ENCODE measurements around the gene RPS6KB2. TPM values are rescaled to one million over a fixed set of nuclear protein-coding genes. Genes with fewer than 3 reads are reported as not detected.

Gene RPS6KB2
- total and polyA plus RNA-seq, 9 of the 15 experiments (the other 6 are each of a cell fraction or from before 2014, with no cell fraction given), result 0.42 to 122 (median 82.6) TPM

DNA sequence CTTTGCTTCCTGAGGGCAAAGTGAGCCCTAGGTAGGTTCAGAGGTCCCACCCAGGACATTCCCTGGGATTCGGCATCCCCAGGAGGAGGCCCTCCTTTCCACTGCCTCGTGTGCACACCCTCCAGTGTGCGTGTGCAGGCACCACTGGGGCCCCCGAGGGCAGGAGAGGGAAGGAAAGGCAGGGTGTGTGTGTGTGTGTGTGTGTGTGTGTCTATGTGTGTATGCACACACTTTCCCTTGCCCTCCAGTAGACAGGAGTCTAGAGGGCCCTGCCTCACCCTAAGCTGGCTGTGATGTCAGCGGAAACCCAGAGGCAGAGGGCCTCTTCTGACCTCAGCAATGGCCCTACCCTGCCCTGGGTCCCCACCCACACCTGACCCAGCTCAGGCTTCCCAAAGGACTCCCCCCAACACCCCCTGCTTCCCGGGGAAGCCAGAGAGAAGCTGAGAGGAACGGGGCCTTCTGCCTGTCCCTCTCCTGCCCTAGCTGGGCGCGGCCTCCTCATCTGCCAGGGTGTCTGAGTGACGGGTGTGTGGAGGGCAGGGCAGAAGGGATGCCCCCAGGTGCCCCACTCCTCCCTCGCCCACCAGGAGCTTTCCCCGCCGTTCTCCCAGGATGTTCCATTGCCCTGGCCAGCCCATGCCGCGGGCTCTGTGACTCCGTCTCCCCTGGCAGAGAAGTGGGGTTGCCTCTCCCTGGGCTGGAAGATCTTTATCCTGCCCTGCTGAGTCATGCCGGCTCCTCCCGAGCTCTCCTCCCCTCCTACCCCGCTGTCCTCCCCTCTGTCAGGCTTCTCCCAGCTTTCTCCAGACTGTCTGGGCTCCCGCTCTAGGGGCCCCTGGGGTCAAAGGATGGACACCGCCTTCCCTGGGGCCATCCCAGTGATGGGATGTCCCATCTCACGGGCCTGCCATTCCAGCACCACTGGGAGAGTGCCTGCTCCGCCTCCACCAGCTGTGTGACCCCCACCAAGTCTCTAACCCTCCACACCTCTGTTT is 48.9 kb upstream of the RPS6KB2 start (continued):
- TF ChIP-seq, protein P1, sequence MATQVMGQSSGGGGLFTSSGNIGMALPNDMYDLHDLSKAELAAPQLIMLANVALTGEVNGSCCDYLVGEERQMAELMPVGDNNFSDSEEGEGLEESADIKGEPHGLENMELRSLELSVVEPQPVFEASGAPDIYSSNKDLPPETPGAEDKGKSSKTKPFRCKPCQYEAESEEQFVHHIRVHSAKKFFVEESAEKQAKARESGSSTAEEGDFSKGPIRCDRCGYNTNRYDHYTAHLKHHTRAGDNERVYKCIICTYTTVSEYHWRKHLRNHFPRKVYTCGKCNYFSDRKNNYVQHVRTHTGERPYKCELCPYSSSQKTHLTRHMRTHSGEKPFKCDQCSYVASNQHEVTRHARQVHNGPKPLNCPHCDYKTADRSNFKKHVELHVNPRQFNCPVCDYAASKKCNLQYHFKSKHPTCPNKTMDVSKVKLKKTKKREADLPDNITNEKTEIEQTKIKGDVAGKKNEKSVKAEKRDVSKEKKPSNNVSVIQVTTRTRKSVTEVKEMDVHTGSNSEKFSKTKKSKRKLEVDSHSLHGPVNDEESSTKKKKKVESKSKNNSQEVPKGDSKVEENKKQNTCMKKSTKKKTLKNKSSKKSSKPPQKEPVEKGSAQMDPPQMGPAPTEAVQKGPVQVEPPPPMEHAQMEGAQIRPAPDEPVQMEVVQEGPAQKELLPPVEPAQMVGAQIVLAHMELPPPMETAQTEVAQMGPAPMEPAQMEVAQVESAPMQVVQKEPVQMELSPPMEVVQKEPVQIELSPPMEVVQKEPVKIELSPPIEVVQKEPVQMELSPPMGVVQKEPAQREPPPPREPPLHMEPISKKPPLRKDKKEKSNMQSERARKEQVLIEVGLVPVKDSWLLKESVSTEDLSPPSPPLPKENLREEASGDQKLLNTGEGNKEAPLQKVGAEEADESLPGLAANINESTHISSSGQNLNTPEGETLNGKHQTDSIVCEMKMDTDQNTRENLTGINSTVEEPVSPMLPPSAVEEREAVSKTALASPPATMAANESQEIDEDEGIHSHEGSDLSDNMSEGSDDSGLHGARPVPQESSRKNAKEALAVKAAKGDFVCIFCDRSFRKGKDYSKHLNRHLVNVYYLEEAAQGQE (IDR thresholded peaks at IDR 0.05; ENCODE audit: borderline replicate concordance), result no peak
- TF ChIP-seq, protein P1 (CRISPR knock-in tag; IDR thresholded peaks at IDR 0.05; ENCODE audit: low read depth), result peak; percentile 31; the same call in 1 of the 2 replicates
- TF ChIP-seq, protein P2, sequence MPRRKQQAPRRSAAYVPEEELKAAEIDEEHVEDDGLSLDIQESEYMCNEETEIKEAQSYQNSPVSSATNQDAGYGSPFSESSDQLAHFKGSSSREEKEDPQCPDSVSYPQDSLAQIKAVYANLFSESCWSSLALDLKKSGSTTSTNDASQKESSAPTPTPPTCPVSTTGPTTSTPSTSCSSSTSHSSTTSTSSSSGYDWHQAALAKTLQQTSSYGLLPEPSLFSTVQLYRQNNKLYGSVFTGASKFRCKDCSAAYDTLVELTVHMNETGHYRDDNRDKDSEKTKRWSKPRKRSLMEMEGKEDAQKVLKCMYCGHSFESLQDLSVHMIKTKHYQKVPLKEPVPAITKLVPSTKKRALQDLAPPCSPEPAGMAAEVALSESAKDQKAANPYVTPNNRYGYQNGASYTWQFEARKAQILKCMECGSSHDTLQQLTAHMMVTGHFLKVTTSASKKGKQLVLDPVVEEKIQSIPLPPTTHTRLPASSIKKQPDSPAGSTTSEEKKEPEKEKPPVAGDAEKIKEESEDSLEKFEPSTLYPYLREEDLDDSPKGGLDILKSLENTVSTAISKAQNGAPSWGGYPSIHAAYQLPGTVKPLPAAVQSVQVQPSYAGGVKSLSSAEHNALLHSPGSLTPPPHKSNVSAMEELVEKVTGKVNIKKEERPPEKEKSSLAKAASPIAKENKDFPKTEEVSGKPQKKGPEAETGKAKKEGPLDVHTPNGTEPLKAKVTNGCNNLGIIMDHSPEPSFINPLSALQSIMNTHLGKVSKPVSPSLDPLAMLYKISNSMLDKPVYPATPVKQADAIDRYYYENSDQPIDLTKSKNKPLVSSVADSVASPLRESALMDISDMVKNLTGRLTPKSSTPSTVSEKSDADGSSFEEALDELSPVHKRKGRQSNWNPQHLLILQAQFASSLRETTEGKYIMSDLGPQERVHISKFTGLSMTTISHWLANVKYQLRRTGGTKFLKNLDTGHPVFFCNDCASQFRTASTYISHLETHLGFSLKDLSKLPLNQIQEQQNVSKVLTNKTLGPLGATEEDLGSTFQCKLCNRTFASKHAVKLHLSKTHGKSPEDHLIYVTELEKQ (CRISPR knock-in tag; IDR thresholded peaks at IDR 0.05), result no peak
- TF ChIP-seq, protein P3, sequence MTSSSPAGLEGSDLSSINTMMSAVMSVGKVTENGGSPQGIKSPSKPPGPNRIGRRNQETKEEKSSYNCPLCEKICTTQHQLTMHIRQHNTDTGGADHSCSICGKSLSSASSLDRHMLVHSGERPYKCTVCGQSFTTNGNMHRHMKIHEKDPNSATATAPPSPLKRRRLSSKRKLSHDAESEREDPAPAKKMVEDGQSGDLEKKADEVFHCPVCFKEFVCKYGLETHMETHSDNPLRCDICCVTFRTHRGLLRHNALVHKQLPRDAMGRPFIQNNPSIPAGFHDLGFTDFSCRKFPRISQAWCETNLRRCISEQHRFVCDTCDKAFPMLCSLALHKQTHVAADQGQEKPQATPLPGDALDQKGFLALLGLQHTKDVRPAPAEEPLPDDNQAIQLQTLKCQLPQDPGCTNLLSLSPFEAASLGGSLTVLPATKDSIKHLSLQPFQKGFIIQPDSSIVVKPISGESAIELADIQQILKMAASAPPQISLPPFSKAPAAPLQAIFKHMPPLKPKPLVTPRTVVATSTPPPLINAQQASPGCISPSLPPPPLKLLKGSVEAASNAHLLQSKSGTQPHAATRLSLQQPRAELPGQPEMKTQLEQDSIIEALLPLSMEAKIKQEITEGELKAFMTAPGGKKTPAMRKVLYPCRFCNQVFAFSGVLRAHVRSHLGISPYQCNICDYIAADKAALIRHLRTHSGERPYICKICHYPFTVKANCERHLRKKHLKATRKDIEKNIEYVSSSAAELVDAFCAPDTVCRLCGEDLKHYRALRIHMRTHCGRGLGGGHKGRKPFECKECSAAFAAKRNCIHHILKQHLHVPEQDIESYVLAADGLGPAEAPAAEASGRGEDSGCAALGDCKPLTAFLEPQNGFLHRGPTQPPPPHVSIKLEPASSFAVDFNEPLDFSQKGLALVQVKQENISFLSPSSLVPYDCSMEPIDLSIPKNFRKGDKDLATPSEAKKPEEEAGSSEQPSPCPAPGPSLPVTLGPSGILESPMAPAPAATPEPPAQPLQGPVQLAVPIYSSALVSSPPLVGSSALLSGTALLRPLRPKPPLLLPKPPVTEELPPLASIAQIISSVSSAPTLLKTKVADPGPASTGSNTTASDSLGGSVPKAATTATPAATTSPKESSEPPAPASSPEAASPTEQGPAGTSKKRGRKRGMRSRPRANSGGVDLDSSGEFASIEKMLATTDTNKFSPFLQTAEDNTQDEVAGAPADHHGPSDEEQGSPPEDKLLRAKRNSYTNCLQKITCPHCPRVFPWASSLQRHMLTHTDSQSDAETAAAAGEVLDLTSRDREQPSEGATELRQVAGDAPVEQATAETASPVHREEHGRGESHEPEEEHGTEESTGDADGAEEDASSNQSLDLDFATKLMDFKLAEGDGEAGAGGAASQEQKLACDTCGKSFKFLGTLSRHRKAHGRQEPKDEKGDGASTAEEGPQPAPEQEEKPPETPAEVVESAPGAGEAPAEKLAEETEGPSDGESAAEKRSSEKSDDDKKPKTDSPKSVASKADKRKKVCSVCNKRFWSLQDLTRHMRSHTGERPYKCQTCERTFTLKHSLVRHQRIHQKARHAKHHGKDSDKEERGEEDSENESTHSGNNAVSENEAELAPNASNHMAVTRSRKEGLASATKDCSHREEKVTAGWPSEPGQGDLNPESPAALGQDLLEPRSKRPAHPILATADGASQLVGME (CRISPR knock-in tag; IDR thresholded peaks at IDR 0.05), result peak; percentile 66; the same call in 1 of the 2 replicates
- TF ChIP-seq PCBP2 (IDR thresholded peaks at IDR 0.05; ENCODE audit: low read depth, low read length, poor library complexity, severe bottlenecking) (no peak), SOX6 (IDR thresholded peaks at IDR 0.05) (peak; percentile 41; the same call in 1 of the 2 replicates), DPF2 (IDR thresholded peaks at IDR 0.05) (peak; percentile 86), HNRNPL (IDR thresholded peaks at IDR 0.05; ENCODE audit: low read depth, low read length) (0 out of 2 replicates have a peak, but pooled peaks have one; percentile 62)

Measured in K562 (cell line).